Bronchial epithelial cell (primary cell): ENCODE measurements around the gene ARHGAP15. TPM values are rescaled to one million over a fixed set of nuclear protein-coding genes. Genes with fewer than 3 reads are reported as not detected.

Experiments used
- DNase-seq: peaks from one replicate; pipeline ENCODE4 v3.0.0-alpha.2; 2010; ENCODE audit warnings: low read depth
- FAIRE-seq: peaks from 2 replicates; lab custom pipeline; 2011; peaks lifted over from hg19 to GRCh38; lab: Jason Lieb, UNC
- H3K27me3 ChIP-seq: 2 replicates; pipeline ENCODE4 v1.5.1; 2011; ENCODE audit warnings: low read length; ENCODE audit not compliant: control insufficient read depth, insufficient read depth
- H3K36me3 ChIP-seq: 2 replicates; pipeline ENCODE4 v1.5.1; 2011; ENCODE audit warnings: low read length; ENCODE audit not compliant: control insufficient read depth, insufficient read depth
- H3K4me3 ChIP-seq: 2 replicates; pipeline ENCODE4 v1.5.1; 2011; ENCODE audit warnings: mild to moderate bottlenecking, low read depth, low read length, control low read depth
- total RNA-seq: library from RNA; depleted of rRNA; stranded (reverse); fragments of >200 nt; gene quantifications from 2 replicates; pipeline ENCODE4 v1.2.1, GENCODE V29; 2014
- TF ChIP-seq, protein P1 (sequence below): IDR thresholded peaks from 2 replicates; pipeline ENCODE4 v1.5.1; 2011; ENCODE audit warnings: mild to moderate bottlenecking, moderate library complexity, low read length, control low read depth, inconsistent platforms; ENCODE audit not compliant: insufficient read depth, severe bottlenecking

The ARHGAP15 gene
- total RNA-seq, 1 donor from 2014 or later, result not detected

DNA sequence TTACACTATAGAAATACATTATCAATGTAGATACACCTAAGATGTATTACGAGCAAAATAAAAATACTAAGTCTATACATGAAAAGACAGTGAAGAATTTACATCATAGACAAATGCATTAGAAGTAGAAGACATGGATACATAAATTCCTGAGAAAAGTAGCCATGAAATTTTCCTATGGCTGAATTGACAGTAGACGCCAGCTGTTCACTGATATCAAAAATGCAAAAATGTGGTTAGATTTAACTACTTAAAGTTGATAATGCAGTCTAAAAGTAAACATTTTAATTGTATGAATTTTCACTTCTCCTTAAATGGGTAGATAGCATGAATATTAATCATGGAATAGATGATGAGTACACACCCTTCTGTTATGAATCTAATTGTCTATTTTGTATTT, 350.9 kb downstream of the ARHGAP15 start:
- Histone ChIP-seq H3K27me3 (no peaks in the 10 kb centered on the region), H3K4me3 (no peak overlapping the region), H3K36me3 (no peaks in the 10 kb centered on the region)
- TF ChIP-seq, protein P1, sequence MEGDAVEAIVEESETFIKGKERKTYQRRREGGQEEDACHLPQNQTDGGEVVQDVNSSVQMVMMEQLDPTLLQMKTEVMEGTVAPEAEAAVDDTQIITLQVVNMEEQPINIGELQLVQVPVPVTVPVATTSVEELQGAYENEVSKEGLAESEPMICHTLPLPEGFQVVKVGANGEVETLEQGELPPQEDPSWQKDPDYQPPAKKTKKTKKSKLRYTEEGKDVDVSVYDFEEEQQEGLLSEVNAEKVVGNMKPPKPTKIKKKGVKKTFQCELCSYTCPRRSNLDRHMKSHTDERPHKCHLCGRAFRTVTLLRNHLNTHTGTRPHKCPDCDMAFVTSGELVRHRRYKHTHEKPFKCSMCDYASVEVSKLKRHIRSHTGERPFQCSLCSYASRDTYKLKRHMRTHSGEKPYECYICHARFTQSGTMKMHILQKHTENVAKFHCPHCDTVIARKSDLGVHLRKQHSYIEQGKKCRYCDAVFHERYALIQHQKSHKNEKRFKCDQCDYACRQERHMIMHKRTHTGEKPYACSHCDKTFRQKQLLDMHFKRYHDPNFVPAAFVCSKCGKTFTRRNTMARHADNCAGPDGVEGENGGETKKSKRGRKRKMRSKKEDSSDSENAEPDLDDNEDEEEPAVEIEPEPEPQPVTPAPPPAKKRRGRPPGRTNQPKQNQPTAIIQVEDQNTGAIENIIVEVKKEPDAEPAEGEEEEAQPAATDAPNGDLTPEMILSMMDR, result no peak
- FAIRE-seq (no peak), DNase-seq (no peak)

DNA sequence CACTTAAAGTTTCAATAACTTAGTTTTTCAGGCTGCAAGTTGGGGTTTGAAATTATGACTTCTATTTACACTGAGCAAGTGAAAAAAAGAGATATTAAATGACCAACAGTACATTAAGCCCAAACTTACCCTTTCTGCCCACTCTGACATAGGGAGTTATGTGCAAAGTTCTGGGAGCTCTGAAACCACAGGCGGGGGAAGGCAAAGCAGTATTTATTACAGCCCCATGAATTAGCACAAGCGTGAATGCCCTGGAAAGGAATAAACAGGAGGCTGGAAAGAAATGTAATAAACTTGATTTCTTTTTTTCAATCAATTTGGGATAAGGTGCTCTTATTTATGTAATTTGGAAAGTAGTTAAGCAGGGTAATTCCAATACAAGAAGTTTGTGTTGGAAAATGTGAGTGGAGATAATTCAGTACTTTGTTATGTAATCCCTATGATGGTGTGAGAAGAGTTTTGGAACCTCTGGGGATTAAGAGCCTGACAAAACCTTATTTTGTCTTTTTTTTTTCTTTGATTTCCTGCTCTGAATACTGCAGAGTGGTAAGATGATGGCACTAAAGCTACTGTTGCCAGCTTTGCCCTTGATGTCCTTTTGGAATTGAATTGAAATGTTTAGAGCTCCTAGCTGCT, 351.5 kb downstream of the ARHGAP15 start:
- DNase-seq (no peak), FAIRE-seq (no peak)
- Histone ChIP-seq H3K27me3 (no peaks in the 10 kb centered on the region), H3K36me3 (no peaks in the 10 kb centered on the region), H3K4me3 (no peak overlapping the region)
- TF ChIP-seq, protein P1, result no peak

DNA sequence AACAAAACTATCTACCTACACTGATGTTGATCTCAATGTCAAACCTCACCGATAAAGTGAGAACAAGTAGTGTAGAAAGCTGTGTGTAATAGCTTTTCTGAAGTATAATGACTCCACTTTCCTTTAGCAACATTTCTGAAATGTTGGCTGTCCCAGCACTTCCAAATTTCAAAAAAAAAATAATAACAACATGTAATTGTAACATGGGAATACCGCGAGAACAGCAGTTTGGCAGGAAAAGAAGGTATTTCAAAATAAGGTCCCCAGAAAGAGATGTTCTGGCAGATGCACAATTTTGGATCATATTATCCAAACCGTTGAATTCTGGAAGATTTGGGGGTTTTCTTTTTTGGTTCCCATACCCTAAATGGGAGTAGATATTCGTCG, 352.0 kb downstream of the ARHGAP15 start:
- no peak overlapping the region for H3K4me3 ChIP-seq
- no peaks in the 10 kb centered on the region for H3K27me3 ChIP-seq
- TF ChIP-seq, protein P1, result no peak
- no peak for DNase-seq
- no peaks in the 10 kb centered on the region for H3K36me3 ChIP-seq
- FAIRE-seq, result no peak

DNA sequence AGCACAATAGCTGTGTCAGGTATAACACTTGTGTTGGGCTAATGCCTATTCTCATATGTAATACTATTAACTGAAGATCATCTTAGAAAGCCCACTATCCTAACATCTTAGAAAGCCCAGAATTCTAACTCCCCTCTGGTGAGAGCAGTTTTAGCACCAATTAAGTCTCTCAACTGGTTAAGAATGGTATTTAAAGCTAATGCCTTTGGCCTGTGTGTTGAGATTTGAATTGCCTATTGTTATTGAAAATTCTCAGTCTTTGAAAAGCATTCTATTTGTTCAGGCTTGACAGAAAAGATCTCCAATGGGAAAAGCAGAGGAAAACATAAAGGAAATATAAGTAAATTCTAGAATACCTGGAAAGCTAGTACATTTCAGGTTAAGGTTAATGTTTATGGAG, 352.5 kb downstream of the ARHGAP15 start:
- no peak for FAIRE-seq
- Histone ChIP-seq H3K36me3 (no peaks in the 10 kb centered on the region), H3K27me3 (no peaks in the 10 kb centered on the region), H3K4me3 (no peak overlapping the region)
- no peak for DNase-seq
- TF ChIP-seq, protein P1, result no peak

DNA sequence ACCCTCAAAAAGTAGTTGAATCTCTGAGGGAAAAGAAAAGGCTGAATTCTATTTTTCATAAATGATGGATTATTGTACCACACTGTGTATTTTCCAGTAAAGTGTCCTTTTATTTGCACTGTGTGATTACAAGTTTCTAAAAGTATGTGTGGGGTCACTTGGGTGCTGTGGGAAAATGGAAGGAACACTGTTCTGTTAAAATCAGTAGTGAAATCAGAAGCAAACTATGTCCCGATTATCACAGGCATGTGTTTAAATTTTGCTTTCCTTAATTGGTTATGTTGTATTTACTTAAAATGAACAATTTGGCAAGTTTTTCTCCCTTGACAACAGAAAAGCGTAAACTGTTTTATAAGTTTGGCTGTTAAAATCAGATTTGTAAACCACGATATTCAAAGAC, 353.1 kb downstream of the ARHGAP15 start:
- DNase-seq, result no peak
- FAIRE-seq, result no peak
- Histone ChIP-seq H3K4me3 (no peak overlapping the region), H3K36me3 (no peaks in the 10 kb centered on the region), H3K27me3 (no peaks in the 10 kb centered on the region)
- TF ChIP-seq, protein P1, result no peak

DNA sequence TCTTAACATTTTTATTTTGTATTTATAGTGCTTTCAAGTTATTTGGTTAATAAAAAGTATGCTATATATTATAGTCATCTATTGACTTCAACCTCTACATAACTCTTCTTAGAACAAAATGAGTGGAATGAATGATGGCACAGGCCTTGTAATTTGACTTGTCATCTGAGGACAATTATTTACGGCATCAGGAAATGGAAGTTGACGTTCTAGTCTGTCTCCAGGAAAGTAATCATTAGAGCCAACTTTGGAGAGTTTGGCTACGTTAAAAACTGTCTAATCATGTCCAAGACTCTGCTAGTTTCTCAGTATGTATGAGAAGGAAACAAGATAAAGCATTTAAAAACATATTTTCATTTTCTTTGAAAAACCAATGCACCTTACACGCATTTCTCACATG, 353.6 kb downstream of the ARHGAP15 start:
- no peaks in the 10 kb centered on the region for H3K27me3 ChIP-seq
- no peak for FAIRE-seq
- H3K36me3 ChIP-seq, result no peaks in the 10 kb centered on the region
- no peak for DNase-seq
- no peak overlapping the region for H3K4me3 ChIP-seq
- TF ChIP-seq, protein P1, result no peak
